ENCODE data around the gene FBLN1.

The FBLN1 gene

DNA sequence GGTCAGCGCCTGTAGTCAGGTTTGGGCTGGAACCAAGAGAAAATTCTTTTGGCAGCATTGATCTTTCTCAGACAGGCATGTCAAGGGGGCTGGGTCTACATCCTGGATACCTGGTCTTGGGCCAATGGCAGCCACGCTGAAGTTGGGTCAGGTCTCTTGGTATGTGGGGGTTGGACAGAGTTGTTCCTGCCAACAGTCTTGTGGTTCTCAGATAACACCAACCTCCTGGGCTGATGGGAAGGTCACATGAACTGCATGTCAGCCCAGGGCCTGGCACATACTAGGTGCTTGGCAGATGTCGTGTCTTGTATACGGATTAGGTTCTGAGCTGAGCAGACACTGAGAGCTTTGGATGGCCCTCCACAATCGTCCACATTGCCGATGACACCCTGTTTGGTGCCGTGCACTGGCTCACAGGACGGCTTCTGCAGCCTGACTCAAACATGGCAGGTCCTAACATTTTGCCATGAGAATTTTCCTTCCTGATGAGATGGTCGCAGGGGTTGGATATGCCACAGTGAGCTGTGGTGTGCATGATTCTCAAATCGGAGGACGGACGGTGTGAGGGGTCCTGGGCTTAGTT lies 42.0 kb downstream of the FBLN1 start:
- Histone ChIP-seq H3K9me3 (ENCODE audit: insufficient read depth, low read length) (no peaks in the 10 kb centered on the region), H3K27ac (ENCODE audit: low read length) (no peak overlapping the region), H3K4me1 (ENCODE audit: low read length) (no peaks in the 10 kb centered on the region), H4K20me1 (ENCODE audit: insufficient read depth, low read length) (no peaks in the 10 kb centered on the region), H3K4me3 (ENCODE audit: low read length) (no peak overlapping the region), H3K27me3 (ENCODE audit: low read depth, low read length) (peaks cover 11% of the 10 kb centered on the region; the same call in 1 of the 2 replicates), H3K79me2 (ENCODE audit: low read length) (no peaks in the 10 kb centered on the region), H2AFZ (ENCODE audit: low read depth, low read length) (no peak overlapping the region), H3K4me2 (ENCODE audit: low read length) (no peak overlapping the region), H3K36me3 (replicated peaks; ENCODE audit: low read depth, low read length) (no peaks in the 10 kb centered on the region), H3K9ac (ENCODE audit: low read length) (no peak overlapping the region)
- TF ChIP-seq, protein P1, sequence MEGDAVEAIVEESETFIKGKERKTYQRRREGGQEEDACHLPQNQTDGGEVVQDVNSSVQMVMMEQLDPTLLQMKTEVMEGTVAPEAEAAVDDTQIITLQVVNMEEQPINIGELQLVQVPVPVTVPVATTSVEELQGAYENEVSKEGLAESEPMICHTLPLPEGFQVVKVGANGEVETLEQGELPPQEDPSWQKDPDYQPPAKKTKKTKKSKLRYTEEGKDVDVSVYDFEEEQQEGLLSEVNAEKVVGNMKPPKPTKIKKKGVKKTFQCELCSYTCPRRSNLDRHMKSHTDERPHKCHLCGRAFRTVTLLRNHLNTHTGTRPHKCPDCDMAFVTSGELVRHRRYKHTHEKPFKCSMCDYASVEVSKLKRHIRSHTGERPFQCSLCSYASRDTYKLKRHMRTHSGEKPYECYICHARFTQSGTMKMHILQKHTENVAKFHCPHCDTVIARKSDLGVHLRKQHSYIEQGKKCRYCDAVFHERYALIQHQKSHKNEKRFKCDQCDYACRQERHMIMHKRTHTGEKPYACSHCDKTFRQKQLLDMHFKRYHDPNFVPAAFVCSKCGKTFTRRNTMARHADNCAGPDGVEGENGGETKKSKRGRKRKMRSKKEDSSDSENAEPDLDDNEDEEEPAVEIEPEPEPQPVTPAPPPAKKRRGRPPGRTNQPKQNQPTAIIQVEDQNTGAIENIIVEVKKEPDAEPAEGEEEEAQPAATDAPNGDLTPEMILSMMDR (IDR thresholded peaks at IDR 0.05; ENCODE audit: low read depth, low read length): no peak
- no peak for TF ChIP-seq EZH2phosphoT487 (IDR thresholded peaks at IDR 0.05; ENCODE audit: low read depth)

DNA sequence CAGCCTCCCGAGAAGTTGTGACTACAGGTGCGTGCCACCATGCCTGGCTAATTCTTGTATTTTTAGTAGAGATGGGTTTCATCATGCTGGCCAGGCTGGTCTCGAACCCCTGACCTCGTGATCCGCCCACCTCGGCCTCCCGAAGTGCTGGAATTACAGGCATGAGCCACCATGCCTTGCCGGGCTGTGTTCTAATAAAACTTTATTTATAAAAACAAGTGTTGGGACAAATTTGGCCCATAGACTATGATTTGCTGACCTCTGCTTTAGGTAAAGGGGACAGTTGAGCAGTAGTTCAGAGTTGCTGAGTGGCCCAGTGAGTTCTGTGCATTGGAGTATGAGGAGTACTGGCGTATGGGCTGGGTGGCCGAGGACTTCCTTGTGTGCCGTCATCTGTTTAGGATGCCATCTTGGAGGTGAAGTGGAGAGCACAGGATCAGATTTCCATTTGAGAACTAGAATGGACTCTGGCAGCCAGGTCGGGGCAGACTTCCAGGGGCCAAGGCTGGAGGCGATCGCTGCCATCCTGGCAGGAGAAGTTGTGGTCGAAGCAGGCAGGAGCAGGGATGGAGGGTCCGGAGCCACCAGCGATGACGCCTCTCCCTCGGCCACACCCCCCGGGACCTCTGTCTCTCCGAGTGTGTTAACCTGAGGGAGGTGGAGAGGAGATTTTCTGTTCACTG lies 43.8 kb downstream of the FBLN1 start:
- Histone ChIP-seq H3K27me3 (ENCODE audit: low read depth, low read length) (no peaks in the 10 kb centered on the region; the same call in 1 of the 2 replicates), H3K4me3 (ENCODE audit: low read length) (no peak overlapping the region), H3K9me3 (ENCODE audit: insufficient read depth, low read length) (no peaks in the 10 kb centered on the region), H4K20me1 (ENCODE audit: insufficient read depth, low read length) (no peaks in the 10 kb centered on the region), H3K79me2 (ENCODE audit: low read length) (no peaks in the 10 kb centered on the region), H3K27ac (ENCODE audit: low read length) (no peak overlapping the region), H3K36me3 (replicated peaks; ENCODE audit: low read depth, low read length) (no peaks in the 10 kb centered on the region), H3K4me2 (ENCODE audit: low read length) (no peak overlapping the region), H2AFZ (ENCODE audit: low read depth, low read length) (no peak overlapping the region), H3K9ac (ENCODE audit: low read length) (no peak overlapping the region), H3K4me1 (ENCODE audit: low read length) (no peaks in the 10 kb centered on the region)
- TF ChIP-seq EZH2phosphoT487 (IDR thresholded peaks at IDR 0.05; ENCODE audit: low read depth): no peak
- TF ChIP-seq, protein P1 (IDR thresholded peaks at IDR 0.05; ENCODE audit: low read depth, low read length): no peak

DNA sequence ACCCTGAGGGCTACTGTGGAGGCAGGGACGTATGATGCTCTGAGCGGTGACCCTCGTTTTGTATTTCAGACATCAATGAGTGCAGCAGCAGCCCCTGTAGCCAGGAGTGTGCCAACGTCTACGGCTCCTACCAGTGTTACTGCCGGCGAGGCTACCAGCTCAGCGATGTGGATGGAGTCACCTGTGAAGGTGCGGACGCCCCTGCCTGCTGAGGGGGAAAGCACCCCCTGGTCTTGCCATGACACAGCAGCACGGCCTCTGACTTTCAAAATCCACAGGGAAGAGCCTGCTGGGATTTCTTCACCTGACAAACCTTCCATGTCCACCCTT lies 44.3 kb downstream of the FBLN1 start:
- Histone ChIP-seq H3K4me2 (ENCODE audit: low read length) (no peak overlapping the region), H3K4me3 (ENCODE audit: low read length) (no peak overlapping the region)

DNA sequence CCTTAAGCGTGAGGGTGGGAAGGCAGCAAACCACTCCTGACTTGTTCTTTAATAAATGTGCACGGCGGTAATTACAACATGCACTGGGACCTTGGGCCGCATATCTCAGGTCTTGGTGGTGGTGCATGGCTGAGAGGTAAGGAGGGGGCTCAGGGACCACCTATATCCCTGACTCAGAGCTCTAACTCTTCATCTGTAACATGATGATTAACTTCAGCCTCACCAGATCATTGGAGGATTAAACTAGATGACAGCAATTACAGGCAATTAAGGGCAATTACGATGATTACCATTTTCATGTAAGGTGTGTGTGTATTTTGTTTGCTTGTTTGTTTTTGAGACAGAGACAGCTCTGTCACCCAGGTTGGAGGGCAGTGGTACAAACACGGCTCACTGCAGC lies 45.0 kb downstream of the FBLN1 start:
- H3K4me2 ChIP-seq (ENCODE audit: low read length): no peak overlapping the region
- no peaks in the 10 kb centered on the region for H3K27me3 ChIP-seq (ENCODE audit: low read depth, low read length)
- no peaks in the 10 kb centered on the region for H3K9me3 ChIP-seq (ENCODE audit: insufficient read depth, low read length)
- no peak overlapping the region for H2AFZ ChIP-seq (ENCODE audit: low read depth, low read length)
- H3K9ac ChIP-seq (ENCODE audit: low read length): no peak overlapping the region
- H3K4me1 ChIP-seq (ENCODE audit: low read length): no peaks in the 10 kb centered on the region
- H4K20me1 ChIP-seq (ENCODE audit: insufficient read depth, low read length): no peaks in the 10 kb centered on the region
- no peaks in the 10 kb centered on the region for H3K79me2 ChIP-seq (ENCODE audit: low read length)
- no peak overlapping the region for H3K4me3 ChIP-seq (ENCODE audit: low read length)
- H3K36me3 ChIP-seq (replicated peaks; ENCODE audit: low read depth, low read length): no peaks in the 10 kb centered on the region
- TF ChIP-seq EZH2phosphoT487 (IDR thresholded peaks at IDR 0.05; ENCODE audit: low read depth): no peak
- TF ChIP-seq, protein P1 (IDR thresholded peaks at IDR 0.05; ENCODE audit: low read depth, low read length): no peak
- H3K27ac ChIP-seq (ENCODE audit: low read length): no peak overlapping the region

More for the DNA sequence above, 44.3 kb downstream of the FBLN1 start:
- H3K27me3 ChIP-seq (ENCODE audit: low read depth, low read length): no peaks in the 10 kb centered on the region
- no peak overlapping the region for H3K27ac ChIP-seq (ENCODE audit: low read length)
- H4K20me1 ChIP-seq (ENCODE audit: insufficient read depth, low read length): no peaks in the 10 kb centered on the region
- TF ChIP-seq, protein P1 (IDR thresholded peaks at IDR 0.05; ENCODE audit: low read depth, low read length): no peak
- no peak for TF ChIP-seq EZH2phosphoT487 (IDR thresholded peaks at IDR 0.05; ENCODE audit: low read depth)
- no peak overlapping the region for H2AFZ ChIP-seq (ENCODE audit: low read depth, low read length)
- H3K36me3 ChIP-seq (replicated peaks; ENCODE audit: low read depth, low read length): no peaks in the 10 kb centered on the region
- no peaks in the 10 kb centered on the region for H3K79me2 ChIP-seq (ENCODE audit: low read length)
- no peaks in the 10 kb centered on the region for H3K4me1 ChIP-seq (ENCODE audit: low read length)
- H3K9me3 ChIP-seq (ENCODE audit: insufficient read depth, low read length): no peaks in the 10 kb centered on the region
- H3K9ac ChIP-seq (ENCODE audit: low read length): no peak overlapping the region
